ENCODE data around the gene ZNF555. TPM values are rescaled to one million over a fixed set of nuclear protein-coding genes. Genes with fewer than 3 reads are reported as not detected.
A peak's percentile ranks its signal among the peaks of the same experiment; 100 is the strongest.

Gene ZNF555
- total and polyA plus RNA-seq, 10 of the 15 experiments (the other 5 are each of a cell fraction or from before 2014, with no cell fraction given), result 0.58 to 1.9 (median 1.2) TPM

- TF ChIP-seq, protein P1, sequence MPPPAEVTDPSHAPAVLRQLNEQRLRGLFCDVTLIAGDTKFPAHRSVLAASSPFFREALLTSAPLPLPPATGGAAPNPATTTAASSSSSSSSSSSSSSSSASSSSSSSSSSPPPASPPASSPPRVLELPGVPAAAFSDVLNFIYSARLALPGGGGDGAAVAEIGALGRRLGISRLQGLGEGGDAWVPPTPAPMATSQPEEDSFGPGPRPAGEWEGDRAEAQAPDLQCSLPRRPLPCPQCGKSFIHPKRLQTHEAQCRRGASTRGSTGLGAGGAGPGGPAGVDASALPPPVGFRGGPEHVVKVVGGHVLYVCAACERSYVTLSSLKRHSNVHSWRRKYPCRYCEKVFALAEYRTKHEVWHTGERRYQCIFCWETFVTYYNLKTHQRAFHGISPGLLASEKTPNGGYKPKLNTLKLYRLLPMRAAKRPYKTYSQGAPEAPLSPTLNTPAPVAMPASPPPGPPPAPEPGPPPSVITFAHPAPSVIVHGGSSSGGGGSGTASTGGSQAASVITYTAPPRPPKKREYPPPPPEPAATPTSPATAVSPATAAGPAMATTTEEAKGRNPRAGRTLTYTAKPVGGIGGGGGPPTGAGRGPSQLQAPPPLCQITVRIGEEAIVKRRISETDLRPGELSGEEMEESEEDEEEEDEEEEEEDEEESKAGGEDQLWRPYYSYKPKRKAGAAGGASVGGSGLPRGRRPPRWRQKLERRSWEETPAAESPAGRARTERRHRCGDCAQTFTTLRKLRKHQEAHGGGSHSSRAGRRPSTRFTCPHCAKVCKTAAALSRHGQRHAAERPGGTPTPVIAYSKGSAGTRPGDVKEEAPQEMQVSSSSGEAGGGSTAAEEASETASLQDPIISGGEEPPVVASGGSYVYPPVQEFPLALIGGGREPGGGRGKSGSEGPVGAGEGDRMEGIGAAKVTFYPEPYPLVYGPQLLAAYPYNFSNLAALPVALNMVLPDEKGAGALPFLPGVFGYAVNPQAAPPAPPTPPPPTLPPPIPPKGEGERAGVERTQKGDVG (CRISPR knock-in tag; IDR thresholded peaks at IDR 0.05), result no peak
- TF ChIP-seq HDAC2 (IDR thresholded peaks at IDR 0.05), result no peak
These were observed 44.5 kb downstream of the ZNF555 start (continued) for GRCh38 chr19:2885736-2886135.

DNA sequence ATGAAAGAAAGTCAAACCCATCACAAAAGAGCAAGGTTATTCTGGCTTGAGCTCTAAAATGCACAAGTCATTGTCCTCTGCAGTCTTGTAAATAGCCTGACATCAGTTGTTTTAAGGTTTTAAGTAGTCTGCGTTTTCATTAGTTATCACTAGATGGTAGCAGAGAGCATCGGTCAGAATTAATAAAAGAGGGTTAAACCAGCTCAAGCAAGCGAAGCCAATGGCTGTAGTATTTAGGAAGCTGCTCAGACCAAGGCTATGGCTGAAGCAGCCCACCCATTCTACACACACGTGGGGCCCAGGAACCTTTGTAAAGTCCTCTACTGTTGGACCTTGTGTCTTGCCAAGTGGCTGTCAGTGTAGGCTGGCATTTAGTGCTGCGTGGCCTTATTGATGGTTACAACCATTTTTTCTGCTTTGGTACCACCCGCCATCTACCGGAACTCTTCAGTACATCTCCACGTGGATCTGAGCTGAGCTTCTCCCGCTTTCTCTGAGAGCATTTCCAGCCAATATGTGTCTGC is 46.2 kb downstream of the ZNF555 start:
- no TSS peak for BruUV-seq (replicated peaks)
- H3K4me3 ChIP-seq, result no peak overlapping the region
- H4K20me1 ChIP-seq (ENCODE audit: control insufficient read depth, insufficient read depth), result no peaks in the 10 kb centered on the region
- H2AFZ ChIP-seq (ENCODE audit: control insufficient read depth, low read depth, low read length), result peak overlapping the region; percentile 66
- ChIA-PET RAD21 (ENCODE audit: unreplicated experiment) (interaction anchor here (0.6 to 1.5 kb wide), 4 partner anchors 13 to 1461 kb away, joined by 3 to 10 read pairs (median 5); partner anchors contain the start of gene ZNF57), POLR2A (interaction anchor here (0.5 to 0.6 kb wide), 2 partner anchors 75 to 388 kb away, joined by 4 read pairs; no protein-coding TSS in a partner anchor), SMC1A (ENCODE audit: uncharacterized antibody, unreplicated experiment) (interaction anchor here (0.9 to 2.0 kb wide), 6 partner anchors 13 to 246 kb away, joined by 3 to 9 read pairs (median 4); partner anchors contain the start of gene ZNF57), CTCF (interaction anchor here (0.6 to 3.1 kb wide), 24 partner anchors 11 to 239 kb away, joined by 3 to 29 read pairs (median 4); partner anchors contain the start of gene ZNF57)
- H3K27ac ChIP-seq (ENCODE audit: control insufficient read depth, insufficient read depth), result no peak overlapping the region
- H3K4me2 ChIP-seq (ENCODE audit: control insufficient read depth, insufficient read depth), result no peak overlapping the region
- no peaks in the 10 kb centered on the region for H3K36me3 ChIP-seq (ENCODE audit: control insufficient read depth in 2 of 2, insufficient read depth in 2 of 2, low read length in 1 of 2)
- DNase-seq (ENCODE audit: low read depth, low spot score) (no peak), FAIRE-seq (peak; percentile 95), ATAC-seq (peak; percentile 89)
- no peaks in the 10 kb centered on the region; the same call in 2 of the 3 replicates for H3K9me3 ChIP-seq (replicated peaks; ENCODE audit: control insufficient read depth, insufficient read depth, low read length)
- no peaks in the 10 kb centered on the region for H3K27me3 ChIP-seq (replicated peaks in 1 of 2; ENCODE audit: control insufficient read depth in 2 of 2, insufficient read depth in 2 of 2, low read length in 1 of 2)
- intact Hi-C loops (cut with micrococcal nuclease; ENCODE audit: unreplicated experiment), result loop anchor here (5.0 to 10.0 kb wide), 2 partner anchors 57 to 240 kb away; partner anchors contain the start of gene ZNF77
- 1% methylated on average over 9 of the region's 9 CpGs for WGBS (ENCODE audit: insufficient coverage, insufficient replicate concordance, low lambda C conversion rate, missing lambda C conversion rate)
- H3K9ac ChIP-seq (ENCODE audit: control insufficient read depth, insufficient read depth, low read length), result no peak overlapping the region
- in situ Hi-C loops (cut with MboI), result loop anchor here (5.0 kb wide), 1 partner anchor 240 kb away; no protein-coding TSS in a partner anchor
- no peaks in the 10 kb centered on the region for H3K79me2 ChIP-seq (ENCODE audit: control insufficient read depth, insufficient read depth, low read length)
- H3K4me1 ChIP-seq (ENCODE audit: control insufficient read depth, insufficient read depth, low read length), result peaks cover 3% of the 10 kb centered on the region; the same call in 1 of the 2 replicates
- no peak for TF ChIP-seq ESRRA (IDR thresholded peaks at IDR 0.05; ENCODE audit: low read length)
- no peak for TF ChIP-seq EZH2 (IDR thresholded peaks at IDR 0.05; ENCODE audit: borderline replicate concordance, control insufficient read depth, low read depth, low read length)
- TF ChIP-seq NR2F1 (conservative IDR thresholded peaks at IDR 0.05), result no peak
- TF ChIP-seq CBX3 (IDR thresholded peaks at IDR 0.05; ENCODE audit: borderline replicate concordance, low read depth), result no peak
- no peak for TF ChIP-seq ZNF592 (IDR thresholded peaks at IDR 0.05)
- TF ChIP-seq KLF5 (IDR thresholded peaks at IDR 0.05; ENCODE audit: partially characterized antibody), result no peak
- peak; percentile 60 for TF ChIP-seq RAD21 (IDR thresholded peaks at IDR 0.05; ENCODE audit: insufficient read depth, low read depth, low read length)
- TF ChIP-seq MYC (IDR thresholded peaks at IDR 0.05; ENCODE audit: insufficient read depth, insufficient read length, insufficient replicate concordance, low read length, severe bottlenecking), result no peak
- TF ChIP-seq SP1 (IDR thresholded peaks at IDR 0.05; ENCODE audit: low read depth, low read length), result no peak
- no peak for TF ChIP-seq SUZ12 (IDR thresholded peaks at IDR 0.05; ENCODE audit: unreplicated experiment)
- TF ChIP-seq IRF3 (IDR thresholded peaks at IDR 0.05), result no peak
